Activated CD4-positive, alpha-beta T cell treated with anti-CD3 and anti-CD28 coated beads for 48 hours (primary cell): ENCODE measurements around the gene MRPS27.

Source experiments
- DNase-seq: peaks from one replicate; pipeline ENCODE4 v3.0.0-alpha.2; 2020

The MRPS27 gene

DNA sequence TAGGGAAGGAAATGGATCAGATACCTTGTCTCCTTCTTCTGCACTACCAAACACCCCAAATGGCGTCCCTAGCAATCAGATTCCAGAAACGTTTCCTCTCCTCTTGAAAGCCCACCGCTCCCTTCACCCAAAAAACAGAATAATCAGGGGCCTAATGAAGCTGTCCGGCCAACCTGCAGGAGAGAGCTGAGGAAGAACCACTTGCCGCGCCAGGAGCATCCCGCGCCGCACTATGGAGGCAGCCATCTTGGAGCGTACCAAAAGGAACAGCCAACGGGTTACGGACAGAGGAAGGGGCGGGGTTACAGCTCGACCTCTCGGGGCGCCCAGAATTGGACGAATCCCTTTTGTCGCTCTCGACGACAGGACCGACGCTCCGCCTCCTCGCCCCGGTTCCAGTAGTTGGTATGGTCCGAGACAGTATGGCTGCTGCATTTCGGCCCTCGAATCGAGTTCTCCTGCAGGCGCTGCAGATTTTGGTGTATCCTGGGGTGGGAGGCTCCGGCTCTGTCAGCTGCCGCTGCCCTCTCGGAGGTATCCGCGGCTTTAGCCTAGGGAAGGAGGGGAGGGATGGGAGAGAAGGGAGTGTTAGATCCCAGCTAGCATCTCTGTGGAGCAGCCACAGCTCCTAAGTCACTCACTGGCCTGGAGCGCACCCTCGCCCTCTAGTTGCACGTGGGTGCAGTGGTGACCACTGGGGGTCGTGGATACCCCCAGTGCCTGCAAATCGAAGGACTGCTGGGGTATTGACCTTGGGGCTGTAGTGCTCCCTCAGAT, at the start of gene MRPS27, which contains the start of gene PTCD2:
MRPS27 (minus strand) TSS at position 265 of the 777 bp plus-strand sequence; CDS start at position 246, 19 bp downstream.
PTCD2 (plus strand) TSS at position 398 of the 777 bp plus-strand sequence; CDS start at position 408, 10 bp downstream.
- DNase-seq, result peak; percentile 96

DNA sequence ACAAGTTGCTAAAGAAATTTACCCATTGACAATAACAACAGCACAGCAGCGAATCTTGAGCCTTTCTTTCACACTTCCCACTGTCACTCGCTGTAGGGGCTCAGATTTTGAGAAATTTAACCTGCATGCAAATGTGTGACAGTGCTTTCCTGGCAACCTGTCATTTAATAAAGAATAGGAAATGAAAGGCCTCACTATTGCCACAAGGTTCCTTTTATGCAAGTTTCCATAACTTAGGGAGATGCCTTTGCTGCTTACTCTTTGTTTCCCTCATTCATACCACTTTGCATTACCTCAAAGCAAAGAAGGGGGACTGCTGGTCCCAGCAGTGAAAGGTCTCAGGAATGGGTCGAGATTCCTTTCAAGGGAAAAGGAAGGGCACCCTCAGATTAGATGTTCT, 49.7 kb upstream of the MRPS27 start:
- no peak for DNase-seq

DNA sequence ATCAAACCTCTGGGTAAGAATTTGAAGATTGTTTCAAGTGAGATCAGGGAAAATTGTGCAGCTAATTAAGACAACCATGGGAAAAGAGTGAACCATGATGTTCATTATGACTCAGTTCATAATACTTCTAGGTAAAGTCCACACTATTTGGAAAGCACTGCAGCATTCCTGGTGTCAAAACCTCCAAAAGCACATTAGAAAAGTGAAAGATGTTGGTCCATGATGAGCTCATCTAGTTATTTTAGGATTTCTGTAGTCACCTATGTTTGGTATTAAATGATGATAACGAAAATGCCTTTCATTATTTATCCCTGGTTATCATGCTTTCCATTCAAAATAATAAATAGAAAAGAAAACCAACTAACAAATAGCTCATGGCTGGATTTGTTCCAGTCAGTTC, 49.3 kb upstream of the MRPS27 start:
- DNase-seq, result no peak

DNA sequence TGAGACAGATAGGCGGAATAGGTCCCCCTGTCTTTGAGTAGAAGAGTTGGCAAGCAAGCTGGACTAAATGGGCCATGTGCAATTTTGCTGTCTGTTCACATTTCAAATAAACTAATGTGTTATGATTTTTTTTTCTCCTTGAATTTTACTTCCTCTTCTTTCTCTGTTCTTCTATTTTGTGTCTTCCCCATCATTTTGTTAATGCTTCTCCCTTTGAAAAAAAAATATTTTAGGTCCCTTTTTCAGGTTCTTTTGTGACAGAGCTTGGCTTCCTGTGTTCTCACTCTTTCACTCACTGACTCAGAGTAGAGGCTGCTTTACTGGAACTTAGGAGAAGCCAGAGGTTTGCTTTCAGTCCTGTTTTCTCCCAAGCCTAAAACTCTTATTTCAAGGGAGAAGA, 48.2 kb upstream of the MRPS27 start:
- no peak for DNase-seq

DNA sequence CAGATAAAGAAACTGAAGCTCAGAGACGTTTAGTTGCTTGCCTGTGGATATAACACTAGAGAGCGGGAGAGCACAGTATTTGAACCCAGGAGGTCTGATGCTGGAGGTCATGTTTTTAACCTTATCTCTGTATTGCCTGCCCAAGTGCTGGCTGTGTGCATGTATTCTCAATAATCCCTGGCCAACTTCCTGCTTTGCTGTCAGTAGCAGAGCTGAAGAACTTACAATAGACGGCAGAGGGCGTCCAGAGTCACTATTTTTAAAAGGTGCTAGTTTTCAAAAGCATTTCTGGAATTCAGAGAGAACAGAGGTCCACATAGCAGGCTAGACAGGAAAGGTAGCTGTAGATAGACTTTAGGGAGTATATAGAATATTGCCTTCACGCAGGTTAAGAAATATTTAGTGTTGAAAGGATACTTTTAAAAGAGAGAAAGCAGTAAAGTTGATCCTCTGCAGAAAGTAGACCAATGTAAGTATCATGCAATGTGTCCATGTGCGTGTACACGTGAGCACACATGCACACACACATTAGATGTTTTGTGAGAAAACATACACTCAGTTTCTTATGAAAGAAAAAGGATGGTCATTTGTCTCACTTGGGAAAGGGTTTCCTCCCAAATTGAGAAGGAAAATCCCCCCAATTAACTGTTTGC, 46.4 kb upstream of the MRPS27 start:
- DNase-seq, result peak; percentile 50

DNA sequence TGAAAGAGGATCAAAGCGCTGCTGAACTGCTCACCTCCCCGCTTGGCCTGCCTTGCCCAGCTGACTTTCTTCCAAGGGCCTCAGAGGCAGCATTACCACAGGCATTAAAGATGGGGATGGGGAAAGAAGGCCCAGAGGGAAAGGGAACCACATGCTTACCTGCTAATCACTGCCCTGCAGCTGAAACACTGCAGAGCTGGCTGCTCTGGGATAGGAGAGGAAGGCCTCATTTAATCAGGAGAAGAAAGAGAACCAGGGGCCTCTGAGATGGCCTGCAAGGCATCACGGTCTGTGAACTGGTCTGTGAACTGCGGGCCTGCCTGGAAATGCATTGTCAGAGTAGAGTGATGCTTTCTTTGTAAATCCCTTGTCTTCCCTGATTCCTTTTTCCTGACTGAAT, 44.9 kb upstream of the MRPS27 start:
- DNase-seq, result no peak

DNA sequence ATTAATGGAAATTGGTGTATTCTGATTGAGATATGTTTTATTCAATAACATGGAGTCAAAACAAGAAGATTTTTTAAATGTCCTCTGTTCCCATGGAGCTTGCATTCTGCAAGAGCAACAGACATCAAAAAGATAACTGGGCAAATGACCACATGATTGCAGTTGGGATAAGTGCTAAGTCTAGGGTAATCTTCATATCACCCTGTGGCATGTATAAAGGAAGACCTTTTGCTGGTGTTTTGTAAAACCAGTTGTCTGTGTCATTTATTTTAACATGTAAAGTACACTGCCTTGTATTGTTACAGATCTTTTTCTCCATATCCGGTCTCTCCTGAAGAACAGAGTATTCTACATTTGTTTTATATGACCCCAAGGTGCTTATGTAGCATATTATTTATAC, 44.1 kb upstream of the MRPS27 start:
- no peak for DNase-seq

DNA sequence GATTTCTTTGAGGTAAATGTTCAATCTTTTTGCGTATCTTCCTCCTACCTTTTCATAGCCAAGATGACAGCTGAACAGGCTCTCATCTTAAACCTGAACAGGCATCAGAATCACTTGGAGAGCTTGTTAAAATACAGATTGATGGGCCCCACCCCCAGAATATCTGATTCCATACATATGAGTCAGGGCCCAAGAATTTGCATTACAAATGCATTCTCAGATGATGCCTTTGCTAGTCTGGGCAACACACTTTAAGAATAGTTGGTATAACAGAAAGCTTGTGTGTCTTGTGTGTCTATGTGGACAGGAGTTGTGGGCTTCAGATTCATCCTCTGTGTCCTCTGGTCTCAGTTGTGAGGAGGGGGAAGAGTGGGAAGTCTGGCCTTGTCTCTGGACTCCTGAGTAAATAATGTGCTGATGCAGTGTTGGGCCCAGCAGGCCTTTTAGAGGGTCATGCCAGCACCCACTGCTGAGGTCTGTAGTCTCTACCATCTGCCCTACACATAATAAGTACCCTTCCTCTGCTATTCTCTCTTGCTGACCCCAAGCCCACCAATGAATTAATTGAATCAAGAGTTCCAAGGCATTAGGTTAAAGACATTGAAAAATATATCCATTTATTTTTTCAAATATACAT, 43.2 kb upstream of the MRPS27 start:
- no peak for DNase-seq

DNA sequence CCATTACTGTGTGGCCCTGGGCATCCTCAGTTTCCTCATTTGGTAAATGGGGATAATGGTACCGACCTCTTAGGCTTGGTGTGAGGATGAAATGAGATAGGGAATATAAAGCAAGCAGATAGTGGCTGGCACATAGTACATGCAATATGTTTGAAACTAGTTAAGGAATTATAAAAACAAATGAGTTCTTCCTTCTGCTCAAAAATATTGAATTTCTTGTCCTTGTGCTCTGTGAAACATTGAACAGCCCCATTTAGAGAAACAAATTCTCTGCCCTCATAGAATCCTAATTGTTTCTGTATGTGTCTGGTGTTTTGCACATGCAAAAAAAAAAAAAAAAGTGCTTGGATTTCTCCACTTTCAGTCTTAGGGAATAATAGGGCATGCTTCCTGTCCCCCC, 39.8 kb upstream of the MRPS27 start:
- DNase-seq, result no peak

DNA sequence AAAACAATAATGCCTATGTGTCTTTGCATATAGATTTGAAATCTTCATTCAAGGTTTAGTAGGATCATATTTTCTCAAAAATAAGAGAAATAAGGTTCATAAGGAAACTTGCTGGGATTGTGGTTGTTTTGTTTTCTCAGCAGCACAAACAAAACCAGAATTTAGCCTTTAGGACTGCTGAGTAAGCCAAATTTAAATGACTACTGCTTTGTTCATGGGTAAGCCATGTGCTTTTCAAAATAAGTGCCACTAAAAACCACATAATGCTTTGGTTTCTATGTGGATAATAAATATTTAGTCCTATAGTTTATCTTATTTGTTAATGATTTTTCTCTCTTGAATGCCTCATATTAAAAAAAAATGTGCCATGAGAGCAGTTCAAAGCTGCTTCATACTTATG, 38.9 kb upstream of the MRPS27 start:
- DNase-seq, result no peak

DNA sequence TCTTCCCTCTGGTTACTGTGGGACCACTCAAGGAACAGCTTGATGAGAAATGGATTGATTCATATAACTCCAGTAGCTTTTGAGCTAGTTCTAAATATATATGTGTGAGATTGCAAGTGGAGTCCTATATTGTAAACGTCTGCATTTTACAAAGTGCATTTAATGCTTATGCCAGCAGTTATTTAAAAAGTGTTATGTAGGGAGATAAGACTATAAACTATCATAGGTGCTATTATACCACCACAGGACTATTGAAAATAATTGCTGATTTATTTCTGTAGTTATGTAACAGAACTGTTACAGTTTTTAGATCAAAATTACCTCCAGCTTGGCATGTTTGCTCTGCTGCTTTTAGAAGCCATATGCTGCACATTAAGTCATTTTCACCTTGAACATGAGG, 36.3 kb upstream of the MRPS27 start:
- DNase-seq, result no peak

DNA sequence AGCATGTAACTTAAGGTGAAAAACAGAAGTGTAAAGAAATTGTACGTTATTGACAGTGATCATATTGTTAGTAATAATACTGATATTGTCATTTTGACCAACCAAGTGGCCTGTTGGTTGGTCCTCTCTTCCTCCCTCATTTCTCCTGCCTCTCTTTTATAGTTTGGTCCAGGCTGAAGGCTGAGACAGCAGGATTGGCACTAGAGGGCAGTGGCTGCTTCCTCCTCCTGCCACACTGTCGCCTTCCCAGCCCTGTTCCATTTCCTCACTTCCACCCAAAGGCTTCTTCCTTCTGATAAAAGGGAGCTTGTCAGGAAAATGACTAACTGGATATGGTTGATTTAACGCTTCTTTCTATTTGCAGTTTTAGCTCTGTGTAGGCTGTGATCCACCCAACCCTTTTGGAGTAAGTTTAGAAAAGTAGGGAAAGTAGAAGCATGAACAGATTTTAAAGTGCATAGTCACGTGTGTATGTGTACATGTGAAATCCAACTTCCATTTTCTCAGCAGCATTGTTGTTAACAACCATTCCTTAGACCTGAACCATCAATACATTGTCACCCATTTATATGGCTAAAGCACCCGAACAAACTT, 35.8 kb upstream of the MRPS27 start:
- no peak for DNase-seq

DNA sequence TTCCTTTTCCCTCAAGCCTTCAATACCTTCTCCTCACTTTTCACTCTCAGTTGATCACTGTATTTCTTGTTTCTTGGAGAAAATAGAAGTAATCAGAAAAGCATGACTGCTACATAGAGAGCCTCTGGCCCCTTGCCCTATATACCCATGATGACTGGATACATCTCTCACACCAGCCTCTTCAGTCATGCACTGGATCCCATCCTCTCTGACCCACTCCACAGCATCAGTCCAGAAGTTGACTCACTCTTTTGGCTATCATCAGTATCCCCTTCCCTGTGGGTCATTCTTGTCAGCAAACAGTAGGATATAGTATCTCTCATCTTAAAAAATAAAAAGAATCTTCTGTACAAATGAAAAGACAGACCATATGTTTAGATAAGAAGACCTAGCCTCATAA, 33.0 kb upstream of the MRPS27 start:
- DNase-seq, result no peak

DNA sequence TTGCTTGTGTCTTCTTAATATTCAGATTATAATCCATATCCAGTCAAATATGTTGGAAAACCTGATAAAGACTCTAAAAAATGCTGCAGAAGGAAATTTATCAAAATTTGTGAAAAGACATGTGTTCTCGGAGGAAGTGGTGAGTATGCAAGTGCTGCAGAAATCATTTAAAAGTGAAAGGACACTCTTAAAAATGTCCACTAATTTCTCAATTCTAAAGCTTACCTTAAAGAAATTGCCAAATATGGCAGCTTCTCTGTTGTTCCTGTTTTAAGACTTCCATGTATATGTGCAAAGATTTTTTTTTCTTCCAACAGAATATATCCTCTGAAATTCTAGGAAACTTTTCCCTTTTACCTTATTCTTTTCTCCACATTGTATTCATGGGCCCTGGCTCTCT, 32.6 kb upstream of the MRPS27 start:
- no peak for DNase-seq

DNA sequence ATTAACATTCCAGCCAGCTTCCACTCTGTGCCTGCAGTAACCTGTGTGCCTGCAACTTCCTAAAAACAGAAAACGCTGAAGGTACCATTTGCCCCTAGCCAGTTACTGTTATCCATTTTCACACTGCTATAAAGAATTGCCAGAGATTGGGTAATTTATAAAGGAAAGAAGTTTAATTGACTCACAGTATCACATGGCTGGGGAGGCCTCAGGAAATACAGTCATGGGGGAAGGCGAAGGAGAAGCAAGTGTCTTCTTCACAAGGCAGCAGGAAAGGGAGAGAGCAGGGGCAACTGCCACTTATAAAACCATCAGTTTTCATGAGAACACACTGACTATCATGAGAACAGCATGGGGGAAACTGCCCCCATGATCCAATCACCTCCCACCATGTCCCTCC, 31.3 kb upstream of the MRPS27 start:
- no peak for DNase-seq

DNA sequence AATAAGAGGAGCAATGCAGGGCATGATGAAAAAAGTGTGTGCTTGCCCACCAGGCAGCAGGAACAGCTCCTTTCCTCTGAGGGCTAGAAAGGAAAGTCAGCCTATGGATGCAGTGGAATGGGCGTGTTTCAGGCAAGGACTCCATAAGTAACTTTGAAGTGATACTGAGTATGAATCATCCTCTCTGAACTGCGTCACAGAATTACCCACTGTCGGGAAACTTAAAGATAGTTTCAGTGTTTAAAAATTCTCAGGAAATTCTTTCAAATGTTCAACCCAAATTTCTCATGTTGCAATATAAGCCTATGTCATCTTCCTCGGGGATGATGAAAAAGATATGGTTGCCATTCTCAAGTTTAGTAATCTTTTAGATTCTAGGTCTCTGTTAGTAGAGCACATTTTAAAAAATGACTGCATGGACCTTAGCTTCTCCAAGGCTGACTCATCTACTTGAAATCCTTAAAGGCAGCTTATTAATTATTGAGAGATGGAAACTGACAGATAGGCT, 27.8 kb upstream of the MRPS27 start:
- DNase-seq, result peak; percentile 21

DNA sequence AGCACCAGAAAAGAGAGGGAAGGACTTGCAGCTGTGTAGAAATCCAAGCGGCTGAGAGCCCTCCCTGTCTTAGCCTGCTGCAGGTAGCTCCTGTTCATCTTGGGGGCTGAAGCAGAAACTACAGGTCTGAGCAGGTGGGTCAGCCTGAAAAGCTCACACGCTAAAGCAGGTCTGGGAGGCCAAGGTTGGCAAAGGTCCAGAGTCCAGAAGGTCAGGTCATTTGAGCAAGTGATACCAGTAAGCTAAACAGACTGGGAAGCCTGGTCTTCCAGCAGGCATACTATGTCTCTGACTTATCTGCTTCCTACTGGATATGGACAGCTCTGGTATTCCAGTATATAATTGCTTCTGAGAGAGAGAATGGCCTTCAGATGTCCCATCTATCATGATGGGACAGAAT, 26.4 kb upstream of the MRPS27 start:
- DNase-seq, result no peak

DNA sequence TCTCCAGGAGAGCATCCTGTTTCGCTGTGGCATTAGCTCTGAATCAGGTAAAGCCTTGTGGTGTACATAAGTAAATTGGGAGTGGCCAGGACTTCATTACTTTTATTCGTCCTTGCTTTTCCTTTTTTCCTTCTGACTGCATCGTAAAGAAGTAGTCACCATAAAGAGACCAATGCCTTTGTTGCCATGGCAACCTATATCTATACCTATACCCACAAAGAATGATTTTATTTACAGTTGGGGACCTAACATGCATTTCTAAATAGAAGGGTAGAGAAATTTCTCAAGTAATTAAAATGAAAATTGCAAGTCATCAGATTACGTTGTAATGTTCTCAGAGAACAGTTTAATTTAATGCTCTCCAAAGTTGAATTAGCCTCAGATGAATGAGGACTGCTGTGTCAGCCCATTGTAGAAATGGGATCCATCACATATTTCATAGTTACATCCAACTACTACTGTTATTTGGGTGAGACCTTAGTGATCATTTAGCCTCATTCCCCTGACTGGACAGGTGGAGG, 18.7 kb upstream of the MRPS27 start:
- no peak for DNase-seq

DNA sequence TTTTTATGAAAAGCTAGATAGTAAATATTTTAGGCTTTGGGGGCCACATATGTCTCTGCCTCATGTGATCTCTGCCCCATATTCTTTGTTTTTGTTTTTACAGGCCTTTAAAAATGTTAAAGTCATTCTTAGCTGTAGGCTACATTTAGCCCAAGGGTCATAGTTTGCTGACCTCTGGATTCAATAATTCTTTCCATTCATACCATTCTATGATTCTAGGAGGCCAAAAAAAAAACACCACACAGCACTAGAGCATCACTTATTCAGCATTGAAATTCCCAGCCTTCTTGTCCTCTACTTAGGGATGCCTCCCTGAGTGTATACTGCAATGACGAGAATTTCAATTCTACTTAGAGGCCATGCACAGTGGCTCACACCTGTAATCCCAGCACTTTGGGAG, 17.1 kb upstream of the MRPS27 start:
- no peak for DNase-seq

DNA sequence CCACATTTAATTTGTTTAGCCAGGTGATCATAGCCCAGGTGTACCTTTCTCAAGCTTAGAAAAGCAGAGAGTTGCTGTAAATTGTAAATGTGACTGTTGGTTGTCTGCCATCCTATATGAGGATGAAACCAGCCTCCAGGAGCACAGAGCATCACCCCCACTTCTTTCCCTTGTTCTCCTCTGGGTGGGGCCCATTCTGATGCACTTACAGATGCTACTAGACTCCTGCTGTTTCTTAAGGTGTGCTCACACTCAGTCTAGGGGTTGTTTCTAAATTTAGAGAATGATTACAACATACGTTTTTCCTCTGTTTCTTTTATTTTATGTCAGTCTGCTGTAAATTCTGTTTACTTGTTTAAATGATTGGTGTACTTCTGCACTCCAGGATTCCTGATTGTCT, 10.7 kb upstream of the MRPS27 start:
- DNase-seq, result no peak

DNA sequence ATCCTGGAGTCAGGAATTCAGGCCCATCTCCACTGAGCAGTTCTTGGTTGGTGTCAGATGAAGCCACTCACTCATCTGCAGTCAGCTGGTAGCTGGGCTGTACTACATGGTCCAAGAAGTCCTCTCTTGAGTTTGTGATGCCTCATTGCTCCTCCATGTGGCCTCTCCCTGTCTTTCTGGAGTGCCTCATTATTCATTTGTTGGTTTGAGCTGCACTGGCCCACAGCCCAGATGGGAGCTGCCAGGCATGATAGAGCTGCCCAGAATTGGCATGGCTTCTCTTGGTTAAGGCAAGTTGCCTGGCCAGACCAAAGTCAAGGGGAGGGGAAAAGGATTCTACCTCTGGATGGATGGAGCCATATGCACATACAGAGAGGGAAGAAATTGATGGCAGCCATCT, 8.1 kb upstream of the MRPS27 start:
- no peak for DNase-seq

DNA sequence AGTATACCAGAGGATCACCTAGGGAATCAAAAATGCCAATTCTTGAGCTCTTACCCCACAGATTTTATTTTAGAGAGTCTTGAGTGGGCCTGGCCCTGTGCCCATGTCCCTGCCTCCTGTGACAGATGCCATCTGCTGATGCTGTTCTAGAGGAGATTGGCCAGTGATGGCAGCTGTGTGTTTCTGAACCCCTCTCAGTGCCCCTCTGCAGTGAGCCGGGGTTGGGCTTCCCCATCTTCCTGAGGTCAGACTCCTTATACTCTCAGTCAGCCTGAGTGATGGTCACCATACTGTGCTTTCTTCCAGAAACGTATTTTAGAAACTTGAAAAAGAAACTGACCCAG, 6.2 kb upstream of the MRPS27 start:
- no peak for DNase-seq

DNA sequence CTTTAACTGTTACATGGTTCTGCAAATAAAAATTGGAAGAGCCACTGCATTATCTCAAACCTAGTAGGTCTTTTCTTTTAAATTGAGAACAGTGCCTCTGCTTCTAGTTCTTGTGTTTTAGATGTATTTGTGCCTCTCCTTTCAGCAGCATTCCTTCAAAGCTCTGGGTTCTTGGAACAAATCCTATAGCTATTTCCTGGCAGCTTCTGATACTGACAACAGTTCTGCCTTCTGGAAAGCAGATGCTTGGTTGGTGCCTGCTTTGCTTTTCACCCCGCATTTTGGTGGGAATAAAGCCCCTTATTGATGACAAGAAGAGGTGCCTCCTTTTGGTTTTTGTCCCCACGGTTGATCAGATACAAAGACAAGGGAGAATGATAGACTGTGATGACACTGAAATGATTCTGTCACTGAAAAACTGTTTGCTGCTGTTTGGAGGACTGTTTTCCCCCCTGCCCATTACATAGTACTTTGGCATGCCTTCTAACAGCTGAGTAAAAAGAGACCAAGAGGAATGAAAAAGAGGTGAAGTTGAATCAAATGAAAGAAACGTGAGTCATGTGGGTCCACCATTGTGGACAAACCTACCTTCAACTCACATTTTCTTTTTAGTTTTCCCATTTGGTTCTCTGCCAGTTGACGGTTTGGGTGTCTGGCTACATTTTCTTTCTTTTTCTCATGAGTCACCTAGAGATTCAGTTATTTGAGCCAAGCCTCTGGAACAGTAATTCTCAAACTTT, 5.7 kb upstream of the MRPS27 start:
- DNase-seq, result no peak
